ENCODE measurements around the gene SYT9. TPM values are rescaled to one million over a fixed set of nuclear protein-coding genes. Genes with fewer than 3 reads are reported as not detected.

Gene SYT9
- total RNA-seq, 3 donors from 2014 or later (not counting 1 experiment from before 2014, with no cell fraction given) = not detected

- DNase-seq (no peak), ATAC-seq (no peak)
- Mint-ChIP-seq H3K9me3 (no peaks in the 10 kb centered on the region), H3K27ac (no peak overlapping the region), H3K4me1 (no peaks in the 10 kb centered on the region), H3K4me3 (no peak overlapping the region), H3K27me3 (ENCODE audit: low read depth in 2 of 2) (no peaks in the 10 kb centered on the region), H3K36me3 (no peaks in the 10 kb centered on the region)
- H3K4me1 ChIP-seq (ENCODE audit: control insufficient read depth, insufficient read depth, low read length) = no peaks in the 10 kb centered on the region
- intact Hi-C loops (cut with micrococcal nuclease) = no loop called here
- H3K36me3 ChIP-seq (ENCODE audit: control insufficient read depth, insufficient read depth, low read length) = no peaks in the 10 kb centered on the region
- H3K27me3 ChIP-seq (ENCODE audit: control insufficient read depth, insufficient read depth, low read length) = no peaks in the 10 kb centered on the region
- H3K9me3 ChIP-seq (ENCODE audit: control insufficient read depth, insufficient read depth, low read length) = no peaks in the 10 kb centered on the region
- no peak overlapping the region for H3K27ac ChIP-seq (ENCODE audit: low read length)
- no peak for TF ChIP-seq CTCF (IDR thresholded peaks at IDR 0.05)
- 86% methylated on average over 4 of the region's 4 CpGs for WGBS (ENCODE audit: insufficient coverage)
- no peak overlapping the region for H3K4me3 ChIP-seq (ENCODE audit: low read length)
These were observed 250.2 kb downstream of the SYT9 start for GRCh38 chr11:7501894-7502293.

DNA sequence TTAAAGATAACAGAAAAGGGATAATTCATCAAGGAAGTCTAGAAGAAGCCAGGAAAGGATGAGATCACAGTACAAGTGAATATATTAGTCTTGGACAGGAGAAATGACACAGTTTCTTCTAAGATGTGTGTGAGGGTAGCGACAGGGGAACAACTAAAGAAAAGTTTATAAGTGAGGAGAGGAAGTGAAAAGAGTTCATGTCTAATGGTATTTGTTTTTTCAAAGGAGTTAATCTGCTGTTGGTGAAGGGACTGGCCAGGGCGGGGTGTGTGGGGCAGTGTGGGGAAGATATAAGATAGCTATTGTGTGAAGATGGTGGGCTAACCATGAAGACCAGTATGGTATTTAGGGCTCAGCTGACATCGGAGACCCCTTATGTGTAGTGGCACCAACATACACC lies 254.5 kb downstream of the SYT9 start:
- Histone ChIP-seq H3K27ac (ENCODE audit: low read length) (no peak overlapping the region), H3K9me3 (ENCODE audit: control insufficient read depth, insufficient read depth, low read length) (no peaks in the 10 kb centered on the region), H3K4me1 (ENCODE audit: control insufficient read depth, insufficient read depth, low read length) (no peaks in the 10 kb centered on the region), H3K27me3 (ENCODE audit: control insufficient read depth, insufficient read depth, low read length) (no peaks in the 10 kb centered on the region), H3K36me3 (ENCODE audit: control insufficient read depth, insufficient read depth, low read length) (no peaks in the 10 kb centered on the region), H3K4me3 (ENCODE audit: low read length) (no peak overlapping the region)
- Mint-ChIP-seq H3K4me3 (no peak overlapping the region), H3K36me3 (no peaks in the 10 kb centered on the region), H3K9me3 (no peaks in the 10 kb centered on the region), H3K27me3 (ENCODE audit: low read depth in 2 of 2) (no peaks in the 10 kb centered on the region), H3K4me1 (no peaks in the 10 kb centered on the region), H3K27ac (no peak overlapping the region)
- no peak for DNase-seq
- ATAC-seq = no peak
- intact Hi-C loops (cut with micrococcal nuclease) = no loop called here
- 77% methylated on average over 2 of the region's 3 CpGs for WGBS (ENCODE audit: insufficient coverage)
- no peak for TF ChIP-seq CTCF (IDR thresholded peaks at IDR 0.05)

GRCh38 chr11:7508087-7508486 lies 256.4 kb downstream of the SYT9 start:
- no peaks in the 10 kb centered on the region for H3K27me3 ChIP-seq (ENCODE audit: control insufficient read depth, insufficient read depth, low read length)
- peaks cover 13% of the 10 kb centered on the region for H3K4me1 ChIP-seq (ENCODE audit: control insufficient read depth, insufficient read depth, low read length)
- WGBS (ENCODE audit: insufficient coverage) = 92% methylated on average over 3 of the region's 3 CpGs
- DNase-seq (no peak), ATAC-seq (no peak)
- TF ChIP-seq CTCF (IDR thresholded peaks at IDR 0.05) = no peak
- no peak overlapping the region for H3K4me3 Mint-ChIP-seq
- H3K27ac ChIP-seq (ENCODE audit: low read length) = no peak overlapping the region
- H3K36me3 ChIP-seq (ENCODE audit: control insufficient read depth, insufficient read depth, low read length) = no peaks in the 10 kb centered on the region
- no peaks in the 10 kb centered on the region for H3K36me3 Mint-ChIP-seq
- no peaks in the 10 kb centered on the region for H3K9me3 Mint-ChIP-seq
- H3K4me3 ChIP-seq (ENCODE audit: low read length) = no peak overlapping the region
- intact Hi-C loops (cut with micrococcal nuclease) = no loop called here
- H3K9me3 ChIP-seq (ENCODE audit: control insufficient read depth, insufficient read depth, low read length) = no peaks in the 10 kb centered on the region
- H3K27me3 Mint-ChIP-seq (ENCODE audit: low read depth in 2 of 2) = no peaks in the 10 kb centered on the region
- H3K27ac Mint-ChIP-seq = no peak overlapping the region
- peaks cover 10 to 11% of the 10 kb centered on the region in 2 donors for H3K4me1 Mint-ChIP-seq

- intact Hi-C loops (cut with micrococcal nuclease) = loop anchor here (10.0 kb wide), 1 partner anchor 475 kb away; the partner anchor contains the start of gene EIF3F
- peaks cover 23% of the 10 kb centered on the region for H3K4me1 ChIP-seq (ENCODE audit: control insufficient read depth, insufficient read depth, low read length)
- 95% methylated on average over 2 of the region's 2 CpGs for WGBS (ENCODE audit: insufficient coverage)
These were observed 258.3 kb downstream of the SYT9 start for GRCh38 chr11:7509966-7510365.

More at GRCh38 chr11:7509966-7510365, 258.3 kb downstream of the SYT9 start:
- H3K4me3 Mint-ChIP-seq = no peak overlapping the region
- peaks cover 3% of the 10 kb centered on the region for H3K27me3 ChIP-seq (ENCODE audit: control insufficient read depth, insufficient read depth, low read length)
- H3K9me3 Mint-ChIP-seq = no peaks in the 10 kb centered on the region
- no peak overlapping the region for H3K4me3 ChIP-seq (ENCODE audit: low read length)
- no peaks in the 10 kb centered on the region for H3K27me3 Mint-ChIP-seq (ENCODE audit: low read depth in 2 of 2)
- DNase-seq (no peak), ATAC-seq (no peak)
- H3K27ac Mint-ChIP-seq = no peak overlapping the region
- H3K27ac ChIP-seq (ENCODE audit: low read length) = no peak overlapping the region
- no peaks in the 10 kb centered on the region for H3K36me3 ChIP-seq (ENCODE audit: control insufficient read depth, insufficient read depth, low read length)
- no peaks in the 10 kb centered on the region for H3K9me3 ChIP-seq (ENCODE audit: control insufficient read depth, insufficient read depth, low read length)
- H3K36me3 Mint-ChIP-seq = no peaks in the 10 kb centered on the region
- H3K4me1 Mint-ChIP-seq = peaks cover 12 to 18% of the 10 kb centered on the region in 2 donors
- no peak for TF ChIP-seq CTCF (IDR thresholded peaks at IDR 0.05)
